CD4-positive, CD25-positive, alpha-beta regulatory T cell (primary cell): ENCODE results near the gene RPL19. TPM values are rescaled to one million over a fixed set of nuclear protein-coding genes. Genes with fewer than 3 reads are reported as not detected.

ENCODE experiments used
- ATAC-seq, 2 donors: fragments of 150-1000 bp; cut with Tn5 transposase; one replicate each; pipeline ENCODE4 v1.10.0; 2021; ENCODE audit warnings: low read depth in 2 of 2, moderate number of reproducible peaks in 2 of 2, moderate library complexity in 1 of 2
- DNase-seq, 3 donors: peaks; one replicate each; pipeline versions ENCODE4 v3.0.0 to v3.0.0-alpha.2; 2012 to 2022; ENCODE audit warnings: mixed read lengths in 1 of 3
- H3K27ac ChIP-seq: one replicate; pipeline ENCODE4 v1.7.0; 2013; ENCODE audit warnings: mild to moderate bottlenecking, low read length; ENCODE audit not compliant: insufficient read depth, poor library complexity, severe bottlenecking
- H3K27me3 ChIP-seq: one replicate; pipeline ENCODE4 v1.7.0; 2013; ENCODE audit warnings: low read length; ENCODE audit not compliant: control insufficient read depth, insufficient read depth
- H3K36me3 ChIP-seq: one replicate; pipeline ENCODE4 v1.7.0; 2013; ENCODE audit warnings: mild to moderate bottlenecking, low read length, moderate library complexity; ENCODE audit not compliant: control insufficient read depth, insufficient read depth
- H3K4me1 ChIP-seq: 2 replicates; pipeline ENCODE4 v1.7.0; 2013; ENCODE audit warnings: mild to moderate bottlenecking, low read length; ENCODE audit not compliant: insufficient read depth, control insufficient read depth, poor library complexity, severe bottlenecking
- H3K4me3 ChIP-seq: one replicate; pipeline ENCODE4 v1.7.0; 2013; ENCODE audit warnings: low read depth, mild to moderate bottlenecking, low read length, moderate library complexity
- H3K9me3 ChIP-seq, 2 experiments: 1 replicate in 1 of 2; 2 replicates in 1 of 2; pipeline ENCODE4 v1.7.0; 2013; ENCODE audit warnings: low read length in 2 of 2, mild to moderate bottlenecking in 1 of 2, moderate library complexity in 1 of 2; ENCODE audit not compliant: control insufficient read depth in 2 of 2
- H3K27ac Mint-ChIP-seq, 3 donors: one replicate each; pipeline ENCODE4 v1.8.0; 2020 to 2022; ENCODE audit warnings: mild to moderate bottlenecking in 3 of 3, mixed read lengths in 3 of 3, moderate library complexity in 2 of 3
- H3K27me3 Mint-ChIP-seq: one replicate; pipeline ENCODE4 v1.8.0; 2022; ENCODE audit warnings: mild to moderate bottlenecking, mixed read lengths
- H3K36me3 Mint-ChIP-seq: one replicate; pipeline ENCODE4 v1.8.0; 2020; ENCODE audit warnings: mixed read lengths
- H3K4me1 Mint-ChIP-seq, 4 donors: one replicate each; pipeline ENCODE4 v1.8.0; 2020 to 2022; ENCODE audit warnings: mixed read lengths in 4 of 4, mild to moderate bottlenecking in 1 of 4
- H3K4me3 Mint-ChIP-seq, 4 donors: one replicate each; pipeline ENCODE4 v1.8.0; 2020 to 2022; ENCODE audit warnings: mild to moderate bottlenecking in 4 of 4, mixed read lengths in 4 of 4, moderate library complexity in 3 of 4
- H3K9me3 Mint-ChIP-seq, 7 donors: one replicate each; pipeline ENCODE4 v1.8.0; 2020 to 2022; ENCODE audit warnings: mixed read lengths in 7 of 7, mild to moderate bottlenecking in 3 of 7, moderate library complexity in 2 of 7
- polyA plus RNA-seq, 4 donors: library from polyadenylated mRNA; unstranded; fragments of 300-500 nt; fragmentation: Illumina TruSeq; gene quantifications; one replicate each; pipeline ENCODE4 v1.2.3, GENCODE V29; 2021
- total RNA-seq: library from RNA; stranded (reverse); gene quantifications from one replicate; pipeline ENCODE4 v1.2.3, GENCODE V29; 2022

The RPL19 gene
- total and polyA plus RNA-seq, 5 donors from 2014 or later, result 2,055 to 3,537 (median 2,503) TPM

DNA sequence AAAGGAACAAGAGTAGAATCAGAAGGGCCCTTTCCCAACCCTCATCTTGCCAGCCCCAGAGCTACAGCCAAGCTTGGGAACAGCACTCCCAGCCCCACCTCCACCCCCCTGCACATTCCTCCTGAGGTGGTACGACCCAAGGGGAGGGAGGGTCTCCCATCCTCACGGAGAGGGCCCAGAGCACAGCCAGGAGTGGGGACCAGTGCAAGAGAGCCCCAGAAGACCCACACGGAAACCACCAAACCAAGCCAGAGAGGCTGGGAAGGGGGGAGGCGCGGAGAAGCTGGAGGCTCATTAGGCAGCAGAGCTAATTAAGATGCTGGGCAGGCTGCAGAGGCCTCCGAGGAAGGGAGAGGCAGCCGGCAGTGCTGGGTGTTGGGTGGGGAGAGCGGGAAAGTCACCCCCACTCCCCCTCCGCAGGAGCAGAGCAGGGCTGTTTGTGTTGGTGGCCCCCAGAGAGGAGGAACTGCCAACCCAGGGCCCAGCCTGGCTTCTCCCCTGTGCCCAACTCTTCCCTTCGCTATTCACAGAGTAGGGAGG is 5.0 kb upstream of the RPL19 start:
- Mint-ChIP-seq H3K9me3 (no peaks in the 10 kb centered on the region), H3K4me1 (peaks cover 6 to 46% (median 30%) of the 10 kb centered on the region in 4 donors), H3K36me3 (peaks cover 19% of the 10 kb centered on the region), H3K27me3 (peaks cover 3% of the 10 kb centered on the region), H3K4me3 (peak overlapping the region; percentile 13 to 91 (median 60)), H3K27ac (peak overlapping the region in 2 of 3 donors; percentile 14 to 25)
- Histone ChIP-seq H3K4me3 (no peak overlapping the region), H3K27me3 (no peaks in the 10 kb centered on the region), H3K36me3 (peaks cover 19% of the 10 kb centered on the region), H3K27ac (no peak overlapping the region), H3K4me1 (peaks cover 39% of the 10 kb centered on the region), H3K9me3 (no peaks in the 10 kb centered on the region)
- no peak for ATAC-seq
- DNase-seq, result no peak

DNA sequence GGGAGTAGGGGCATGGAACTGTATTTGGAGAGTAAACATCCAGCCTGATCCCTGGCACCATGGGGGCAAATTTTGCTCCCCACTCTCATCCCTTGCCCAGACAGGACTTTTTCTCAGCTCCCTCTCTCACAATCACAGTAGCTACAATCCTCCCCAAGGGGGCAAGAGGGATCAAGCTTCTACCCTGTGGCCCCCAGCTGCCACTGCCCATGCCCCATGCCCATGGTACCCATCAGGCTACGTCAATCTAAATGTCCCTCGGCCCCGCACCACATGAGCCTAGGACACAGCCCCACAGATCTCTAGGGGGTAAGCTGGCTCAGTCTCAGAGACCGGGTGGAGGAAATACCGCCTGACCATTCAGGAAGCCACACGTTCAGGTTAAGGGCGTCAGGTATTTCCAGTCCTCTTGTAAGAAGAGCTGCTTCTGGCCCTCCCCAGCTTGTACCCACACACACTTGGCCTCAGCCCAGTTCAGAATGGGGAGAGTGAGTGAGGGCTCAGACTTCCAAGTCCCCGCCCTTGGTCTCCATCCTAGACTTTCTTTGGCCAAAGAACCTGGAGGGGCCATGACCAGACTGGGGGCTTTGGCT is 4.4 kb upstream of the RPL19 start:
- peaks cover 7% of the 10 kb centered on the region for H3K27me3 Mint-ChIP-seq
- Histone ChIP-seq H3K4me1 (peaks cover 40% of the 10 kb centered on the region), H3K36me3 (peaks cover 19% of the 10 kb centered on the region), H3K27me3 (no peaks in the 10 kb centered on the region), H3K27ac (no peak overlapping the region), H3K4me3 (peak overlapping the region; percentile 41), H3K9me3 (no peaks in the 10 kb centered on the region)
- H3K36me3 Mint-ChIP-seq, result peaks cover 19% of the 10 kb centered on the region
- peak in 1 of 3 donors; percentile 27 for DNase-seq
- H3K4me3 Mint-ChIP-seq, result peak overlapping the region; percentile 81 to 91 (median 84)
- ATAC-seq, result no peak
- peak overlapping the region in 1 of 3 donors; percentile 69 for H3K27ac Mint-ChIP-seq
- no peaks in the 10 kb centered on the region for H3K9me3 Mint-ChIP-seq
- H3K4me1 Mint-ChIP-seq, result peaks cover 7 to 49% (median 33%) of the 10 kb centered on the region in 4 donors

DNA sequence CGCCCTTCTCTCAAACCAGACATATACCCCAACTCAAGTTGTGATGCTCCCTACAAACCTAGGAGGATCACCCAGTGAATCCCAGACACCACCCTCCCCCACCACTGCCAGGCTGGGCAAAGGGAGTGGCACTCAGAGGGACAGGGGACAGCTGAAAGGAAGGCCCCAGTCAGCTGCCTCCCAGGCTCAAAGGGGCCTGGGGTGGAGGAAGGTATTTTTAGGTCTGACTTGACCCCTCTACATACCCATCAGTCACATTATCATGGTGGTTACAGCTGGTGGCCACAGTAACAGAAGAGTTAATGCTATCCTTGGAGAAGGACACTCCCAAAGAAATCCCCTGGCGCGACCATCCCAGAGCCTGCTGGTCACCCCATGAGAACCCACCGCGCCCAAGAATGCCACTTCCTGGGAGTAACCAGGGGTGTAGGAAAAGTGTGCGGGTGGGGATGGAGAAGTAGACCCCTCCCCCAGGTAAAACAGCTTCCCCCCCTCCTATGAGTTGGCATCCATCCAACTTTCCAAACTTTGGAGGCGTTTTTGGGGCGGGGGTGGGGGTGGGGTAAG is 3.8 kb upstream of the RPL19 start:
- no peaks in the 10 kb centered on the region for H3K27me3 ChIP-seq
- H3K4me1 ChIP-seq, result peaks cover 47% of the 10 kb centered on the region
- H3K4me3 ChIP-seq, result peak overlapping the region; percentile 41
- no peaks in the 10 kb centered on the region for H3K9me3 ChIP-seq
- no peak overlapping the region for H3K27ac ChIP-seq
- H3K4me1 Mint-ChIP-seq, result peaks cover 7 to 56% (median 37%) of the 10 kb centered on the region in 4 donors
- DNase-seq (no peak), ATAC-seq (no peak)
- no peaks in the 10 kb centered on the region for H3K9me3 Mint-ChIP-seq
- H3K27ac Mint-ChIP-seq, result peak overlapping the region; percentile 15 to 81 (median 63)
- H3K36me3 ChIP-seq, result peaks cover 16% of the 10 kb centered on the region
- H3K4me3 Mint-ChIP-seq, result peak overlapping the region; percentile 81 to 91 (median 84)
- peaks cover 19% of the 10 kb centered on the region for H3K36me3 Mint-ChIP-seq
- H3K27me3 Mint-ChIP-seq, result peaks cover 7% of the 10 kb centered on the region

DNA sequence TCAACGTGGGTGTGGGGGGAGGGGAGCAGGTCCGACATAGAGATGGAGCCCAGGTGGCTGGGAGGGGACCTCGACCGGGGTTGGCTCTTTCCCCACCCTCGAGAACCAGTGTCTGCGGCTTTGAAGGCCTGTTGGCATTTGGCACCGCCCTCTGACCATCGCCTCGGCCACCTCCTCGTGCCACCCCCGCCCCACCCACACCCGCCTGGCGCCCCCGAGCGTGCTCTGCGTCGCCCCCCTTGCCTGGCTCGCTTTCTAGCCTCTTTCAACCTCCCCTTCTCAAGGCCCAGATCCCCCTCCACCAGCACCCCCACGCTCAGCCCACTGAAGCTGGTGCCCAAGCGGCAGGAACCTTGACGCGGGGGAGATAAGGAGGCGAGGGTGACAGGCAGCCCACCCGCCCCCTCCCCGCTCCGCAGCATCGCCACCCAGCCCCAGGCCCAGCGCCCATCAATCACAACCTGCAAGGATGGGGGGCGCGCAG is 3.2 kb upstream of the RPL19 start:
- Mint-ChIP-seq H3K27me3 (peaks cover 7% of the 10 kb centered on the region), H3K36me3 (peaks cover 18% of the 10 kb centered on the region), H3K27ac (peak overlapping the region in 2 of 3 donors; percentile 48 to 78), H3K9me3 (no peaks in the 10 kb centered on the region), H3K4me3 (peak overlapping the region; percentile 81 to 94 (median 86)), H3K4me1 (peaks cover 7 to 61% (median 39%) of the 10 kb centered on the region in 4 donors)
- no peaks in the 10 kb centered on the region for H3K9me3 ChIP-seq
- H3K27me3 ChIP-seq, result no peaks in the 10 kb centered on the region
- peak overlapping the region; percentile 70 for H3K27ac ChIP-seq
- DNase-seq (peak in 1 of 3 donors; percentile 18), ATAC-seq (no peak)
- peaks cover 52% of the 10 kb centered on the region for H3K4me1 ChIP-seq
- no peak overlapping the region for H3K4me3 ChIP-seq
- H3K36me3 ChIP-seq, result peaks cover 14% of the 10 kb centered on the region

DNA sequence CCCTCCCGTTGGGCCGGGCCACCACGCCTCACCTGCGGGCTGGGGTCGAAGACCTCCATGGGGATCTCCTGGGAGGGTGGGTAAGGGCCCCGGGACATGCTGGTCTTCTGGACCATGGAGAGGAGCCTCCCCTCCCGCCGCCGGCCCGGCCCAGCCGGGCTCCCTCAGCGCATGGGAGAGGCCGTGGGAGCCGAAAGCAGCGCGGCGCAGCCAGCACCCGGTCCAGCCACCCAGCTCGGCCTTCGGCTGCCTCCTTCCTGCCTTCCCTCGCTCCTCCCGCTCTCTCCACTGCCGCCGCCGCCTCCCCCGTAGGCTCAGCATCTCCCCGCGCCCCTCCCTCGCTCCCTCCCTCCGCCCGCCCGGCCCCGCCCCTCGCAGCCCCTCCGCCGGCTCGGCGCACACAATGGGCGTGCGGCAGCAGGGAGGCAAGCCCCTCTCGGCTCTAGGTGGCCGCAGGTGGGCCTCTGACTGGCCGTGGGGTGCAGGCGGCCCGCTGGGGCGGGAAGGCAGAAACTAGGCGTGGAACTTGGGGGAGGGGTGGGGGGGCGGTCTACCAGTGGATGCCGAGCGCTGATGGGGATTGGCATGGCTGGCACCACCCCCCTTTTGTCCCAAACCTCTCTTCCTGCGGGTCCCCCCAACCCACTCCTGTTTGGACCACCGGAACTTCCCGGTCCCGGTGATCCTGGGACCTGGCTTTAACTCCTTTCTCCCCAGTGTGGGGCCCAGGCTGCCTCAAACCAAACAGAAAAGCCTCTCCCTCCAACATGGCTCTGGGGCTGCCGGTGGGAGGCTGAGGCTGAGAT is 2.5 kb upstream of the RPL19 start, which contains the start of gene CACNB1:
Gene CACNB1 (minus strand): TSS at position 290 of the 806 bp plus-strand sequence. CDS start 174 bp downstream, at position 116.
- Histone ChIP-seq H3K36me3 (peaks cover 15% of the 10 kb centered on the region), H3K4me1 (peaks cover 60% of the 10 kb centered on the region), H3K27me3 (no peaks in the 10 kb centered on the region), H3K4me3 (peak within 1 kb of the TSS; percentile 41), H3K27ac (peak within 1 kb of the TSS; percentile 70), H3K9me3 (no peaks in the 10 kb centered on the region)
- Mint-ChIP-seq H3K27ac (peak within 1 kb of the TSS; percentile 78 to 100 (median 99)), H3K4me1 (peaks cover 10 to 69% (median 45%) of the 10 kb centered on the region in 4 donors), H3K36me3 (peaks cover 16% of the 10 kb centered on the region), H3K27me3 (peaks cover 7% of the 10 kb centered on the region), H3K9me3 (no peaks in the 10 kb centered on the region), H3K4me3 (peak within 1 kb of the TSS; percentile 89 to 97 (median 95))
- peak; percentile 51 to 76 (median 72) for DNase-seq
- peak; percentile 17 to 20 for ATAC-seq

DNA sequence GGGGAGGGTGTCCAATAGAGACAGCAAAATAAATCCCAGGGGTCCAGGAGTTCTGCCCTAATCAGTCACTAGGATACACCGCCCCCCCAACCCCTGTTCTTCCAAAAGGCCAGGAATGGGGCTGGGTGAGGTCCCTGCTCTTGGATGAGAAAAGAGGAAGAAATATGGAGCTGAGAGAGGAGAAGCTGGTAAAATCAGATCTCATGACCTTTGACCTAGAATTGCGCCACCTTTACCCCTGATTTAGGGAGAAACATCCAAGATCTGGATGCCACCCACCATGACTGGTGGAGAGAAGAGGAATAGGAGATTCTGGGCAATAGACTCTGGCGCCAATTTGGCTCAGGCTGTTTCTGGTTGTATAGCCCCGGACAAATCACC is 1.9 kb upstream of the RPL19 start:
- Histone ChIP-seq H3K27ac (peak overlapping the region; percentile 70), H3K4me3 (no peak overlapping the region), H3K36me3 (peaks cover 19% of the 10 kb centered on the region), H3K9me3 (no peaks in the 10 kb centered on the region), H3K4me1 (peaks cover 63% of the 10 kb centered on the region), H3K27me3 (no peaks in the 10 kb centered on the region)
- peak overlapping the region; percentile 89 to 97 (median 95) for H3K4me3 Mint-ChIP-seq
- DNase-seq (no peak), ATAC-seq (no peak)
- peaks cover 13 to 70% (median 47%) of the 10 kb centered on the region in 4 donors for H3K4me1 Mint-ChIP-seq
- peaks cover 14% of the 10 kb centered on the region for H3K36me3 Mint-ChIP-seq
- H3K27me3 Mint-ChIP-seq, result peaks cover 7% of the 10 kb centered on the region
- H3K27ac Mint-ChIP-seq, result peak overlapping the region; percentile 55 to 100 (median 99)
- no peaks in the 10 kb centered on the region for H3K9me3 Mint-ChIP-seq

DNA sequence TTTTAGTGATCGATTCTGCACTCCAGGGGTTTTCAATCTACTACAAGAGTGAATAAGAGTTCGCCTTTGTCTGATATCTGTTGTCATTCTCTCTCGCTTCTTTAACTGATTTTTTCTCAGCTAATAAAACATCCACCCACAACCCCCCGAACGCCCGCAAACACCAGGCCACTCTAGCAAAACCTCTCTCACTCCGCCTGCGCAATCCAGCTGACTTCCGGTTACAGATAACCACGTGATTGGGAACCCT is 338 bp upstream of the RPL19 start:
- H3K9me3 Mint-ChIP-seq, result no peaks in the 10 kb centered on the region
- peak overlapping the region; percentile 89 to 97 (median 95) for H3K4me3 Mint-ChIP-seq
- Histone ChIP-seq H3K27me3 (no peaks in the 10 kb centered on the region), H3K4me3 (peak overlapping the region; percentile 99), H3K36me3 (peaks cover 30% of the 10 kb centered on the region), H3K9me3 (no peaks in the 10 kb centered on the region), H3K27ac (peak overlapping the region; percentile 99), H3K4me1 (peaks cover 63% of the 10 kb centered on the region)
- peak; percentile 82 to 95 (median 93) for DNase-seq
- peak; percentile 64 to 66 for ATAC-seq
- peaks cover 21% of the 10 kb centered on the region for H3K36me3 Mint-ChIP-seq
- peaks cover 13 to 73% (median 37%) of the 10 kb centered on the region in 4 donors for H3K4me1 Mint-ChIP-seq
- peak overlapping the region; percentile 98 to 100 (median 99) for H3K27ac Mint-ChIP-seq
- peaks cover 7% of the 10 kb centered on the region for H3K27me3 Mint-ChIP-seq
